DOHH2 (cell line): ENCODE results near the gene ACTL6B.

Experiments used
- CTCF ChIP-seq: fragments of 200-600 bp; sonication (generic); IDR thresholded peaks from one replicate; pipeline ENCODE4 v1.5.1; 2014; ENCODE audit warnings: antibody characterized with exemption, mild to moderate bottlenecking, low read depth, low read length; ENCODE audit not compliant: poor library complexity, severe bottlenecking
- EZH2phosphoT487 ChIP-seq: fragments of 200-600 bp; sonication (generic); IDR thresholded peaks from 2 replicates; pipeline ENCODE4 v1.6.1; 2017; ENCODE audit warnings: borderline replicate concordance, mild to moderate bottlenecking, antibody characterized with exemption, low read length, moderate library complexity, mixed read lengths

GRCh38 chr7:100620804-100621203 is 35.4 kb downstream of the ACTL6B start:
- TF ChIP-seq CTCF = no peak
- no peak for TF ChIP-seq EZH2phosphoT487
